Measurements from ENCODE around the gene MAGEB17.

MAGEB17 gene

DNA sequence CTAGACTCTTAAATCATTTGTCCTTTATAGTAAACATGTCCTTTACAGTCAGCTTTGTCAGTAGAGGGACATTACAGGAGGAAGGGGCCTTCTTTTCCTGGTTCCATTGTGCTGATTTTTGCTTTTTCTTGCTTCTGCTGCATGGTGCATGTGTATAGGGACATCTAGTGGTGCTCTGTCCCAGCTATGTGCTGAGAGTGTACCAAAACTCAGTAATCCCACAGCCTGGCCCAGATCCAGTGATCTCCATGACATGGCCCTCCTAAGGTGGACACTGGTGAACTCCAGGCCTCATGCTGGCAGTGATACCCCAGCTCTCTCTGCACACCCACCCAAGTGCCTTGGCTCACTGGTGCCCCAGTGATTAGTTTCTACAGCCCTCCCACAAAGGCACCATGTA, 45.2 kb downstream of the MAGEB17 start:
- DNase-seq = no peak

DNA sequence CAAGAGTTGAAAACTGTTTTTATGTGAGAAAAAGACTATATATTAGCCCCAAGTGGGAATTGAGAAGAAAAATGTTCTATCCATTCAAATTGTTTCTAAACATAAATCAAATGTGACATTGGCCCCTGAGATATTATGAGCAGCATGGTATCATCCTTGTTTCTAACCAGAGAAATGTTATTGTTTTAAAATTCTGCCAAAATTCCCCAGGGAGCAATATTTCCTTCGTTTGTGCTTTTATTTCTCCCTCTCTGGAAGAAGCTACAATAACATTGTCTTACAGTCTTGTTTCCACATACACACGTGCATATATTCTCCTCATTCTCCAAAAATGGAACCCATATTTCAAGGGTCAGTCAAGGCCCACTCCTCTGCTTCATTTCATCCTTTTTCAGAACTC, 46.7 kb downstream of the MAGEB17 start:
- DNase-seq = no peak

DNA sequence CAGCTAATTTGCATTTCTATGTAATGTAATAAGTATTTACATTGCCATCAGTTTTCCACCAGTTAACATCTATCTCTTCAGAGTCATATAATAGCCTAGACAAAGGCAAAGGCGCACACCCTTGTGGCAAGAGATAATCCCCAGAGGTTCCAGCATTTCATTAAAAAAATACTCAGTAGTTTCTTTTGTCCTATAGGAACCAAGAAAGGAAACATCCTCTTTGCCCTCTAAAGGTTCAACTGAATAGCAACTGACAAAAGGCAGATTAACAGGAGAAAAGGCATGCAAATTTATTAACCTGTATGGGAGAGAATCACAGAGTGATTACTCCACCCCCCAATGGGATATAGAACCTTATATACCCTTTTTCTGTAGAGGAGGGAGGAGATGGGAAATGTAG, 48.4 kb downstream of the MAGEB17 start:
- no peak for DNase-seq

Measured in activated CD4-positive, alpha-beta T cell treated with anti-CD3 and anti-CD28 coated beads for 1 hour (primary cell).